K562 (cell line): ENCODE data around the gene PLSCR3. TPM values are rescaled to one million over a fixed set of nuclear protein-coding genes. Genes with fewer than 3 reads are reported as not detected.

ENCODE experiments used
- ELF1 ChIP-seq: fragments of 200-800 bp; sonication (Bioruptor generic); IDR thresholded peaks from 2 replicates; pipeline ENCODE4 v1.6.1; 2016; ENCODE audit warnings: missing genetic modification characterization, missing compliant biosample characterization
- ETV5 ChIP-seq: sonication (generic); formaldehyde crosslinking; IDR thresholded peaks from 2 replicates; pipeline ENCODE4 v1.4.0; 2020; ENCODE audit warnings: low read depth, mild to moderate bottlenecking, missing genetic modification reagents
- GABPB1 ChIP-seq: sonication (generic); formaldehyde crosslinking; IDR thresholded peaks from 2 replicates; pipeline ENCODE4 v1.8.0; 2022; ENCODE audit warnings: mild to moderate bottlenecking, missing genetic modification reagents
- HMG20A ChIP-seq: fragments of 450-650 bp; formaldehyde crosslinking; conservative IDR thresholded peaks from 2 replicates; pipeline ENCODE4 v1.4.0; 2020; ENCODE audit warnings: mild to moderate bottlenecking, mixed read lengths
- KDM2B ChIP-seq: fragments of 250-450 bp; sonication (Bioruptor Pico); IDR thresholded peaks from 2 replicates; pipeline ENCODE4 v1.8.0; 2021; ENCODE audit warnings: mild to moderate bottlenecking, moderate library complexity
- KDM5B ChIP-seq: fragments of 200-600 bp; sonication (generic); IDR thresholded peaks from 2 replicates; pipeline ENCODE4 v1.6.1; 2012; ENCODE audit warnings: low read depth, mild to moderate bottlenecking, moderate library complexity, low read length, control low read depth, inconsistent platforms; ENCODE audit not compliant: insufficient replicate concordance
- L3MBTL2 ChIP-seq: fragments of 450-650 bp; IDR thresholded peaks from 2 replicates; pipeline ENCODE4 v1.6.1; 2016; ENCODE audit warnings: mild to moderate bottlenecking, moderate library complexity
- MITF ChIP-seq: IDR thresholded peaks from 2 replicates; pipeline ENCODE4 v1.6.1; 2014; ENCODE audit warnings: antibody characterized with exemption
- NFXL1 ChIP-seq: fragments of 450-650 bp; formaldehyde crosslinking; IDR thresholded peaks from 2 replicates; pipeline ENCODE4 v1.4.0; 2021; ENCODE audit warnings: mild to moderate bottlenecking
- PHF8 ChIP-seq: fragments of 200-600 bp; sonication (generic); IDR thresholded peaks from 2 replicates; pipeline ENCODE4 v1.6.1; 2012; ENCODE audit warnings: mixed run types, mild to moderate bottlenecking, inconsistent platforms, low read length, moderate library complexity, borderline replicate concordance
- POLR2G ChIP-seq: fragments of 200-400 bp; formaldehyde crosslinking; IDR thresholded peaks from 2 replicates; pipeline ENCODE4 v1.6.1; 2017; ENCODE audit warnings: low read depth, mild to moderate bottlenecking, antibody characterized with exemption, low read length, moderate library complexity
- RB1 ChIP-seq: fragments of 450-650 bp; IDR thresholded peaks from 2 replicates; pipeline ENCODE4 v1.6.1; 2017; ENCODE audit warnings: low read depth, mild to moderate bottlenecking
- RBM34 ChIP-seq: fragments of 200-400 bp; formaldehyde crosslinking; IDR thresholded peaks from 2 replicates; pipeline ENCODE4 v1.6.1; 2018; ENCODE audit warnings: low read length, borderline replicate concordance; ENCODE audit not compliant: insufficient read depth
- SIRT6 ChIP-seq: IDR thresholded peaks from one replicate; pipeline ENCODE4 v1.6.1; 2012; ENCODE audit warnings: low read depth, mild to moderate bottlenecking, control low read depth, inconsistent platforms, low read length, moderate library complexity
- SMARCA4 ChIP-seq: fragments of 450-650 bp; IDR thresholded peaks from 2 replicates; pipeline ENCODE4 v1.6.1; 2016
- SPI1 ChIP-seq: IDR thresholded peaks from 2 replicates; pipeline ENCODE4 v1.6.1; 2011; ENCODE audit warnings: low read depth, low read length, control low read depth, borderline replicate concordance
- SUPT5H ChIP-seq: fragments of 450-650 bp; IDR thresholded peaks from 2 replicates; pipeline ENCODE4 v1.6.1; 2016
- TAF9B ChIP-seq: fragments of 450-650 bp; IDR thresholded peaks from 2 replicates; pipeline ENCODE4 v1.6.1; 2018; ENCODE audit warnings: mild to moderate bottlenecking; ENCODE audit not compliant: partially characterized antibody
- TFAP4 ChIP-seq: sonication (generic); formaldehyde crosslinking; IDR thresholded peaks from 2 replicates; pipeline ENCODE4 v1.8.0; 2022; ENCODE audit warnings: missing genetic modification reagents, mild to moderate bottlenecking, moderate library complexity, borderline replicate concordance
- TSHZ1 ChIP-seq: fragments of 250-450 bp; sonication (Bioruptor Pico); IDR thresholded peaks from 2 replicates; pipeline ENCODE4 v1.4.0; 2020; ENCODE audit warnings: mild to moderate bottlenecking, moderate library complexity
- ZC3H4 ChIP-seq: sonication (generic); formaldehyde crosslinking; IDR thresholded peaks from 2 replicates; pipeline ENCODE4 v1.9.0; 2021; ENCODE audit warnings: missing genetic modification reagents, borderline replicate concordance
- ZFX ChIP-seq: sonication (generic); formaldehyde crosslinking; IDR thresholded peaks from 2 replicates; pipeline ENCODE4 v1.8.0; 2022; ENCODE audit warnings: mild to moderate bottlenecking, missing genetic modification reagents, moderate library complexity
- ZNF717 ChIP-seq: fragments of 250-450 bp; sonication (Bioruptor Pico); IDR thresholded peaks from 2 replicates; pipeline ENCODE4 v1.5.0; 2021
- polyA plus RNA-seq, 8 experiments: library from polyadenylated mRNA; depleted of rRNA in 4 of 8; stranded (reverse) in 5 of 8; unstranded in 3 of 8; fragments of >200 nt; fragmentation: Nextera tagmentation in 2 of 8; fragmentation: Illumina TruSeq in 1 of 8; extraction: Ambion mirVana in 2 of 8; extraction: Trizol in 1 of 8; gene quantifications; 2 replicates each; pipeline versions ENCODE4 v1.2.1 to v1.2.3, GENCODE V29; 2011 to 2014; ENCODE audit warnings: inconsistent platforms in 1 of 8, missing spikeins in 1 of 8
- total RNA-seq, 7 experiments: library from RNA; depleted of rRNA in 6 of 7; stranded (reverse); fragments of >200 nt in 6 of 7; fragmentation: Illumina TruSeq in 2 of 7; extraction: Trizol in 2 of 7; gene quantifications; 2 replicates each; pipeline versions ENCODE4 v1.2.1 to v1.2.3, GENCODE V29; 2011 to 2021; ENCODE audit warnings: low replicate concordance in 1 of 7

The PLSCR3 gene
- total and polyA plus RNA-seq, 9 of the 15 experiments (the other 6 are each of a cell fraction or from before 2014, with no cell fraction given): 3.2 to 16.8 (median 4.5) TPM

GRCh38 chr17:7380855-7381683 lies 13.3 kb downstream of the PLSCR3 start, which contains the start of gene TNK1 (continued):
- TF ChIP-seq TSHZ1 (CRISPR knock-in tag) (no peak), POLR2G (peak; percentile 84), KDM5B (peak; percentile 84), KDM2B (CRISPR knock-in tag) (no peak), SIRT6 (no peak), NFXL1 (no peak), TAF9B (no peak), ZC3H4 (CRISPR knock-in tag) (no peak), RB1 (peak; percentile 42; the same call in 1 of the 2 replicates), GABPB1 (CRISPR knock-in tag) (0 out of 2 replicates have a peak, but pooled peaks have one; percentile 20), TFAP4 (CRISPR knock-in tag) (0 out of 2 replicates have a peak, but pooled peaks have one; percentile 26), MITF (no peak), SUPT5H (peak; percentile 36; the same call in 1 of the 2 replicates), ELF1 (peak; percentile 42; the same call in 1 of the 2 replicates), HMG20A (CRISPR knock-in tag) (no peak), ETV5 (CRISPR knock-in tag) (no peak), SMARCA4 (no peak), ZFX (peak; percentile 71), PHF8 (peak; percentile 67; the same call in 1 of the 2 replicates), RBM34 (no peak), L3MBTL2 (peak; percentile 41; the same call in 1 of the 2 replicates), SPI1 (0 out of 2 replicates have a peak, but pooled peaks have one; percentile 0), ZNF717 (CRISPR knock-in tag) (no peak)
